Kidney glomerular epithelial cell (primary cell): ENCODE results near the gene SCARB1.
"Not testable (repeated sequence)": the region's sequence is repeated elsewhere in the genome, so short reads cannot be mapped to it uniquely, and the experiment has no call there.

Experiments used
- DNase-seq: peaks from one replicate; lab custom pipeline; 2025; lab: John Stamatoyannopoulos, UW

SCARB1 gene

DNA sequence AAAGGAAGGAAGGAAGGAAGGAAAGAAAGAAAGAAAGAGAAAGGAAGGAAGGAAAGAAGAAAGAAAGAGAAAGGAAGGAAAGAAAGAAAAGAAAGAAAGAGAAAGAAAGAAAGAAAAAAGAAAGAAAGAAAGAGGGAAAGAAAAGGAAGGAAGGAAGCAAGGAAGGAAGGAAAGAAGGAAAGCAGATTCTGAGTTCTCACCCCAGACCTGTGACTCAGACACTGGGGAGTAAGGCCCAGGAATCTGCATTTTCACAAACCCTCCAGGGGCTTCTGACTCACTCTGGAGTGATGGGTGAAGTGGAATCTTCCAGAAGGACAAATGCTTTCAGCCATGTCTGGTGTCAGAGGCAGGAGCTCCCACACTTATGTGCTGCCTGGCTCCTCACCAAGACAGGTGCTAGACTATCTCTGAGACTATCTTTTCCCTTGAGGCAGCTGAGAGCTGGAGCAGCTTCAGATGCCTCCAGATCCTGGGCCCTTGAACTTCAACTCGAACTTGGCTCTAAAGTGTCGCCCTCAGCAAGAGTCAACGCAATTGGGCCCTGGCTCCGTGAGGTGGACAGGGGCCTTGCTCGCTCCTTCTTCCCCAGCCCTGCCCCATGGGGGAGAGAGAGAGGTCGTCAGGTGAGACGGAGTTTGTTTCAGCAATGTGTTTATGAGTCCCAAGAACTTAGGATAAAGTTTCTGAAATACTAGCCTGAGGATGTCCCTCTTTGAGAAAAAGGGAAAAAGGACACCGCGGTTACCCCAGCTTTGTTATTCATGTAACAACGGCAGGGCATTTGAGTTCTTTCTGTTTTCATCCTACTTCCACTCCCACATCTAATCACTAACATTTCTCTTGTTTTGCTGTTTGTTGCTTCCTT lies 19.8 kb upstream of the SCARB1 start:
- no peak for DNase-seq

DNA sequence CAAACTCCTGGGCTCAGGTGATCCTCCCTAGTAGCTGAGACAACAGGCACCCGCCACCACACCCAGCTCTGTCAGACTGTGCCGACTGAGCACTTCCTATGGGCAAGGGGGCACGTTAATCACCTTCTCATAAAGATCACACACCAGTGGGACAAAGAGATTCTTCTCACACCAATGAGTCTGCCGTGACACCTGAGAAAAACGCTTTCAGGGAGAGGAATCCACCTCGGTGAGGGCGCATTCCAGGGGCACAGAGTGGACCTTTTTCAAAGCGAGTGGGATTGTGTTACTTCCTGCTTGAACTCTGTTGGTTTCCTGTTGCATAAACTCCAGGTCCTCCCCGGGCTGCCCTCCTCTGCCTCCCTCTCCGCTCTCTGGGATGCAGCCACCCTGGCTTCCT lies 17.5 kb upstream of the SCARB1 start:
- DNase-seq, result no peak

DNA sequence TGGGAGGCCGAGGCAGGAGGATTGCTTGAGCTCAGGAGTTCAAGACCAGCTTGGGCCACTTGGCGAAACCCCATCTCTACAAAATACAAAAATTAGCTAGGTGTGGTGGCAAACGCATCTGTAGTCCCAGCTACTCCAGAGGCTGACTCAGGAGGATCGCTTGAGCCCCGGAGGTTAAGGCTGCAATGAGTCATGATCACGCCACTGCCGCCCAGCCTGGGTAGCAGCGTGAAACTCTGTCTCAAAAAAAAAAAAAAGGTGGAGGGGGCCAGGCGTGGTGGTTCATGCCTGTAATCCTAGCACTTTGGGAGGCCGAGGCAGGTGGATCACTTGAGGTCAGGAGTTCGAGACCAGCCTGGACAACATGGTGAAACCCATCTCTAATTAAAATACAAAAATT lies 16.7 kb upstream of the SCARB1 start:
- DNase-seq, result not testable (repeated sequence)

DNA sequence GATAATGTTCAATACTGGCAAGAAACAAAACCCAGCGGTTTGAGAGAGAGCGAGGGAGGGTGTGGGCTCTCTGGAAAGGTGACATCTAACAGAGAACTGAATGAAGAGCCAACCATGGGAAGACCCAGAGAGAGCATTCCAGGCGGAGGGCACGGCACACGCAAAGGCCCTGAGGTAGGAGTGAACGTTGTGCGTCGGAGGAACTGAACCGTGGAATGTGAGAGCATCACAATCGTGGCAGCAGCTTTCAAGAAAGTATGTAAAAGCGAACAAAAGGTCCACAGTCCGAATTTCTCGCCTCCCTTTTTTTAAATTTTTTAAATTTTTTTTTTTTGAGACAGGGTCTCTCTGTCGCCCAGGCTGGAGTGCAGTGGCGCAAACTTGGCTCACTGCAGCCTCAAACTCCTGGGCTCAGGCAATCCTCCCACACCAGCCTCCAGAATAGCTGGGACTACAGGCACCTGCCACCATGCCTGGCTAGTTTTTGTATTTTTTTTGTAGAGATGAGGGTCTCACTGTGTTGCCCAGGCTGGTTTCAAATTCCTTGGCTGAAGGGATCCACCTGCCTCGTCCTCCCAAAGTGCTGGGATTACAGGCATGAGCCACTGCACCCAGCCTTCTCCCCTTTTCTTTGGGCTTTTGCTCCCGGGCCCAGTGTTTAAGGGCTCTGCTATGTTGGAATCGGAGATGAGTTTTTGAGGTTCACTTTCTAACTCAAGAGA lies 15.3 kb upstream of the SCARB1 start:
- no peak for DNase-seq

DNA sequence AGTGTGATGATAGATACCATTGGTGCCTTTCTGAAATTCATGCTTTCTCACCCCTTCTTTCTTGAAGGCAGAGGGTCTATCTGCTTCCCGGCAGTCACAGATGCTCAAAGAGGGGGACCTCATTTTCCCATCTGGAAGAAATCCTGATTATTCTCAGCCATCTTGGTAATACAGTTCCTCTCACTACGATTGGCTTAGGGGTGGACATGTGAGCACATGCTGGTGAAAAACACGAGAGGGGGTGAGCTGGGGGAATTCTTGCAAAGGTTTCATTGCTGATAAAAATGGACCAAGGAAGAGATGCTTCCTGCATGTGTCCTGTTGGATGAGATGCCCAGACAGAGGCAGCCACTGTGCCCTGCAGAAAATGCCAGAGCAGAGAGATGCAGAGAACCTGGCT lies 13.8 kb upstream of the SCARB1 start:
- DNase-seq, result no peak

DNA sequence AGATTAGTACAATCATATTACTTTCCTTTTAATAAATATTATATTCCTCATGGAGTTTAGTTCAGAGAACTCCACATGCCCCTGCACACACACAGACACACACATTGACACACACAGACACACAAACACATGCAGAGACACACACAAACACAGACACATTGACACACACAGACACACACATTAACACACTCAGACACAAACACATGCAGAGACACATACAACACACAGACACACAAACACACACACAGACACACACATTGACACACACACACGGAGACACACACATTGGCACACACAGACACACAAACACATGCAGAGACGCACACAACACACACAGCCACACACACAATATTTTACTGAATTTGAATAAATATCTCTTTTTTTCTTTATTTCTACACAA lies 12.5 kb upstream of the SCARB1 start:
- DNase-seq, result no peak

DNA sequence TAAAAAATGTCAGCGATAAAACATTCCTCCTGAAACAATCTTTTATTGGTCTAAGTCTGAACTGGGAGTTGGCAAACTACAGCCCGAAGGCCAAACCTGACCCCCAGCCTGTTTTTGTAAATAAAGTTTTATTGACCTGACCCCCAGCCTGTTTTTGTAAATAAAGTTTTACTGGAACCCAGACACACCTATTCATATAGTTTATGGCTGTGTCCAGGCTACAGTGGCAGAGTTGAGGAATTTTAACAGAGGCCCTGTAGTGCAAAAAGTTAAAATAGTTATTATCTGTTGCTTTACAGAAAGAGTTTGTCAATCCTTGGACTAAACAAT lies 12.1 kb upstream of the SCARB1 start:
- DNase-seq, result no peak

DNA sequence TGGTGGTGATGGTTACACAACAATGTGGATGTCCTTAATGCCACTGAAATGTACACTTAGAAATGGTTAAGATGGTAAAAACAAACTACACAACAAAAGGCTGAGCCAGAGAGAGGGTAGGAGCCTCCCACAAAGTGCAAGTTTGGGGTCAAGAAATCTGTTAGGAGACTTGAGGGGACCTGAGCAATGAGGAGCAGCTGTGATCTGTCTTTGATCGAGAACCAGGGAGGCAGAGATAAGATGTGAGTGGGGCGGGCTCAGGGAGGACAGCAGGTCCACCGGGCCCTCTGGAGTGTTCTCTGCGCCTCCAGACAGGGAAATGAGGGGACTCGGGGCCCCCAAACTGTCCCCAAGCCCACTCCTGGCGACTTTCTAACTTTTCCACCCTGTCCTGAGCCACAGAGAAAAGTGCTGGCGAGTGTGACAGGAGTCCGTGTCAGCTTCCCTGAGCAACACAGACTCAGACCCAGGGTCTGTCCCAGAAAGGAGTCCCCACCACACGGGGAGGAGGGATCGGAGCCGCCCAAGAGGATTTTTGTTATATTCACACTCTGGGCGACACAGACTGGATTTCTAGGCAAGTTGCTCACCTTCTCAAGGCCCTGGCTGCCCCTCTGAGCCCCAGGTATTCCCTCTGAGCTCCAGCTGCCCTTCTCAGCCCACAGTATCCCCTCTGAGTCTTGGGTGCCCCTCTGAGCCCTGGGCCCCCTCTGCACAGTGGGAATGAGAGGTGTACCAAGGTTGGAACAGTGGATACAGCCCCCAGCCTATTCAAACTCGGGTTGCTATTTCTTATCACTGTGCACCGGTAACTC lies 11.5 kb upstream of the SCARB1 start:
- no peak for DNase-seq

DNA sequence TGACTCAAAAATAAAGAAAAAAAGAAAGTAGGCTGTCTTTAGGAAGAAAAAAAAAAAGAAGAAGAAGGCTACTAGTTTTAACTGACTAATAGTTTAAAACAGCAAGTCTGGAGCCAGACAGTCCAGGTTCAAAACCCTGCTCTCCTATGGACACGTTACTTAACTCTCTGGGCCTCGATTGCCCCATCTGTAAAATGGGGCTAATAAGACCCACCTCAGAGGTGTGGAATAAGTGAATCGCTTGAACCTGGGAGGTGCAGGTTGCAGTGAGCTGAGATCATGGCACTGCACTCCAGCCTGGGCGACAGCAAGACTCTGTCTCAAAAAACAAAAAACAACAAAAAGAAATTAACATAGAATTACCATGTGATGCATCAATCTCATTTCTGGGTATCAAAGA lies 10.5 kb upstream of the SCARB1 start:
- no peak for DNase-seq

DNA sequence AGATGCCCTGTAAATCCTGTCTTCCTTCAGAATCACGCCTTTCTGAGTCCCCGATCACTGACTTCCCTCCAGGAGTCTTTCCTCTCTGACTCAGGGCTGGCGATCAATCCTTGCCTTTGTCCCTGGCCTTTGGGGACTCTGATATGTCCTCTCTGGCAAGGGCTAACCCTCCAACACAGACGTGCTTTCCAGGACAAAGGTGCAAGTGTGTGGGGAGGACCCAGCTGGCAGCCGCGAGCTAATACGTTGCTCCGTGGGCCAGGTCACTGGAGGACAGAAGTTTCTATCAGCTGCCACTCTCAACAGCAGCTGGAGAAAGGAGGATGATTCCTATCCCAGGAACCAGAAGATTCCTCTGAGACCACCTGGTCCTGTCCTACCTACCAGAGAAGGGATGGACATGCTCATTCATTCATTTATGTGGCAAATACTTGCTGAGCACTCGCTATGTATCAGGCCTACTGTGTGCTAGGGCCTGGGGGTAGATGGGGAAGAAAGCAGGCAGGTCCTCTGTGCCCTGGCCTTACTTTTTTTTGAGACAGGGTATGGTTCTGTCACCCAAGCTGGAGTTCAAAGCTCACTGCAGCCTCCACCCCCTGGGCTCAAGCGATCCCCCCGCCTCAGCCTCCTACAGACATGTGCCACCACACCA lies 8.5 kb upstream of the SCARB1 start:
- DNase-seq, result no peak

DNA sequence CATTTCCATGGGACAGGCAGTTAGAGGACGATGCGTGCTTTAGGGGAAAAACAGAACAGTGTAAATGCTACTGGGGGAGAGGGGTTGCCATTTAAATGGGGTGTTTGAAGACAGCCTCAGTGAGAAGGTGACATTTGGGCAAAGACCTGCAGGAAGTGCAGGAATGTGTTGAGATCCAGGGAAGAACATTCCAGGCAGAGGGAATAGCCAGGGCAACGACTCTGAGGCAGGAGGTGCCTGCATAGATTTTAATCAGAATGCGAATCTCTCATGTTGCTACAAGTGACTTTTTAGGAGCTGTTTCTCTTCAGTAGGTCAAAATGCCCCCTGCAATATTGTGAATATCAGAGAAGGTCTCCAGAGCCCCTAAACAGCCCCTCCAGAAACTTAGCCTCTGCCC lies 7.6 kb upstream of the SCARB1 start:
- no peak for DNase-seq

DNA sequence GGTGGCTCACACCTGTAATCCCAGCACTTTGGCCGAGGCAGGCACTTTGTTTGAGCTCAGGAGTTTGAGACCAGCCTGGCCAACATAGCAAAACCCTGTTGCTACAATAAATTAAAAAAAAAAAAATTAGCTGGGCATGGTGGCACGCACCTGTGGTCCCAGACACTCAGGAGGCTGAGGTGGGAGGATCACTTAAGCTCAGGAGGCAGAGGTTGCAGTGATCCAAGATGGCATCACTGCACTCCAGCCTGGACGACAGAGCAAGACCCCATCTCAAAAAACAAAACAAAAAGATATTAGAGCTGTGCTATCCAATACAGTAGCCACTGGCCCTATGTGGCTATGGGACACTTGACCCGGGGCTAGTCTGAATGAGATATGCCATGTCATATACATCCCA lies 6.9 kb upstream of the SCARB1 start:
- DNase-seq, result no peak

DNA sequence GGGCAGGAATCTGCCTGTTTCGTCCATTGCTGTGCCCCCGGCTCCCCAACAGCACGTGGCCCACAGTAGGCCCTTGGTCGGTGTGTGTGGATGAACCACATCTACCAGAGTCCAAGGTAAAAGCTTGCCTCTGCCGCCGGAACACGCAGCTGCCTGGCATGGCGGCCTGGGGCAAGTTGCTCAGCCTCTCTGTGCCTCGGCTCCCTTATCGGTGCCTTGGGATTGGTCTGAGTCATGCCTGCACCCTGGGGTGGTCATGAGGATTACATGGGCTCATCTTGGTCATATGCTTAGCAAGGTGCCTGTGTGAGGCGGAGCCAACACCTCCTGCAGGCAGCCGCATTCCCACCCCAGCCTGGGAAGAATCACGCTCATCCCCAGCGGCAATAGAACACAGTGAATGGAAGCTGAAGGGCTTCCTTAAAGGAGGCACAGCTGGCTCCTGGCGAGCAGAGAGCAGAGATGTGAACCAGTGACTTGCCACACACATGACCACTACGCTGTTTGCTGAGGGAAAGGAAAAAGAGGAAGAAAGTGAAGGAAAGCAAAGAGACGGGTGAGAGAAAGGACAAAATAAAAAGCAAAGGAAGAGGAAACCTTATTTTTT lies 5.5 kb upstream of the SCARB1 start:
- DNase-seq, result no peak

DNA sequence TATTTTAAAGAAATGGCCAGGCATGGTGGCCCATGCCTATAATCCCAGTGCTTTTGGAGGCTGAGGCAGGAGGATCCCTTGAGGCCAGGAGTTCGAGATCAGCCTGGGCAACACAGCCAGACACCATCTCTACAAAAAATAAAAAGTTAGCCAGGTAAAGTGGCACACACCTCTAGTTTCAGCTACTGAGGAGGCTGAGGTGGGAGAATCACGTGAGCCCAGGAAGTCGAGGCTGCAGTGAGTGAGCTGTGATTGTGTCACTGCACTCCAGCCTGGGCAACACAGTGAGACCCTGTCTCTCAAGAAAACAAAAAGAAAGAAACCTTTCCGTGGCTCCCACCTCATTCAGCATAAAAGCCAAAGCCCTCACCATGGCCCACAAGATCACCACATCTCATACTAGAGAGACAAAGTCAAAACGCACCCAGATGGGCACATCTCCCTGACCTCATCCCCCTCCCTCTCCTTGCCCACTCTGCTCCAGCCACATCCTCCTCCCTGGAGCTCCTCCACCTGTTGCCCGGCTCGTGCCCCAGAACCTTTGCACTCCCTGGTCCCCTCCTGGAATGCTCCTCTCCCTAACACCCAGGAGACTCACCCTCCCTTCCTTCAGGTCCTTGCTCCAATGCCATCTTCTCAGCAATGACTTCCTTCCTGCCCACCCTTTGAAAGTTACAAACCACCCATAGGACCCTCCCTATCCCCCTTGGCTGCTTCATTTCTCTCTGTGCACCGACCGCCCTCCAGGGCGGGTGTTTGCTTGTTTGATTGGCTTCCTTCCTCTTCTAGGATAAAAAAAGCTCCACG lies 4.8 kb upstream of the SCARB1 start:
- no peak for DNase-seq

DNA sequence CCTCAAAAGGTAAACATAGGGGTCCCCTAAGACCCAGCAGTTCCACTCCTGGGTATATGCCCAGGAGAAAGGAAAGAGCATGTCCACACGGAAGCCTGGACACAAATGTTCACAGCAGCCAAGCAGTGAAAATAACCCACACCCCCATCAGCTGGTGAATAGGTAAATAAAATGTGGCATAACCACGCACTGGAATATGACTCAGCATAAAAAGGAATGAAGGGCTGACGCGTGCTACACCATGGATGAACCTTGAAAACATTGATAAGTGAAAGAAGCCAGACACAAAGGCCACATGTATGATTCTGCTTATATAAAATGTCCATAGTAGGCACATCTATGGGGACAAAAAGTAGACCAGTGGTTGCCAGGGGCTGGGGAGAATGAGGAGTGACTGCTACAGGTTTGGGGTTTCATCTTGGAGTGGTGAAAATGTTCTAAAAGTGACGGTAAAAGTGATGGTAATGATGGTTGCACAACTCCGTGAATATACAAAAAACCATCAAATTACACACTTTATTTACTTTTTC lies 3.8 kb upstream of the SCARB1 start:
- DNase-seq, result no peak

DNA sequence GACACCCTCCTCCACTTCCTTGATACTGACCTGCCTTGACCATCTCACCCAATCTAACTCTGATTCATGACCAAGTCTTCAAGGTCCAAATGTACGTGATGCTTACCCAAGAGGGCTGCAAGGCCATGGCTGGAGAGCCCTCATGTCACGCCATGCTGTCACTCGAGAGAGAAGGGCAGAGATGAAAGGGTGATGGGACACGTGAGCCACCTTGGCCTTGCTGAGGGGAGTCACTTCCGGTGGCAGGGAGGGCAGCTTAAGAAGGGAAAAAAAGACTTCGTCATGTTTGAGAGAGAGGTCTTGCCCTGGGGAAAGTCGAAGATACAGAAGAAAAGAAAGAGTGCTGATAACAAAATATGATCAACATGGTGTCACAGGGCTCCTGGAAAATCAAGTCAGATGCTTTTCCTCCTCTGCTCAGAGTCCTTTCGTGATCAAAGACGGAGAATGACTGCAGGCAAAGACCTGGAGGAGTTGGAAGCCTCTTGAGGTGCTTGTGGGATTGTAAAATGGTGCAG lies 3.3 kb upstream of the SCARB1 start:
- no peak for DNase-seq

DNA sequence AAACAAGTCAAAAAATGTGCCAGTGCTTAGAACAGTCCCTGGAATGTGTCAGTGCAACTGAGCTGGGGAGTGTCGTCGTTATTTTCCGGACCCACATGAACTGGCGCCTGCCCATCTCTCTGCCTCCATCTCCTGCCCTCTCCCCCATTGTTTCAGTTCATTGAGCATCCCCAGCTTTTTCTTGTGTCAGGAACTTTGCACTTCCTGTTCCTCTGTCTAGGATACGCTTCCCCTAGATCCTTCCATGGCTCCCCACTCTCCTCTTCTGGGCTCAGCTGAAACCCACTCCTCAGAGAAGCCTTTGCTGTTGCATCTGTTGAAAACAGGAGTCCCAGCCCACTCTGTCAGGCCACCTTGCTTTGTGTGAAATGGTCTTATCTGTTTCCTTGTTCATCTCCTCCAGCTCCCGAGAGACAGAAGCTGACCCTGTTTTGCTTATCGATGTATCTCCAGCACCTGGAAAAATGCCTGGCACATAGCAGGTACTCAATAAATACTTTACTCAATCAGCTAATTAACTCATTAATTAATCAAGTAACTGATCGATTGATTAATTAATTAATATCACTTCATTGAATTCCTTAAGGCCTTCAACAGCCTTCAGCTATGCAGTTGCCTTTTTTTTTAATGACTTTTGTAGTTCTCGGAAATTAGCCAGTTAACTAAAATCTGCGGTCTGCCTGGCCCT lies 2.7 kb upstream of the SCARB1 start:
- DNase-seq, result no peak

DNA sequence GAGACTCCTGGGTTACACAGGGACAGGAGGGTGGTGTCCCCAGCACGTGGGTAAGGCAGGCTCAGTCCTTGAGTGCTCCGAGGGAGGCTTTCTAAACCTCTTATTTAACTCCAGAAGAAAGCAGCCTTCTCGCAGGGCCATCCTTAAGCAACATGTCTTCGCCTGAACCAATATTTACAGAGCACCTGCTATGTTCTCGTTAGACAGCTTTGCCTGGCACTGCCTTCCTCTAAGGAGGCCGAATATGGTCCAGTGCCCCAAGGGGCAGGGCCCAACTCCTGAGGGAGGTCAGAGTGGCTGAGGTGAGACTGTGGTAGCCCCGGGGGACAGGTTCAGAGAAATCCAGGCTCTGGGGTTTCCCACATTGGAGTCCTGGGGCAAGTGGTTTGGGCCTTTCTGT lies 2.1 kb upstream of the SCARB1 start:
- DNase-seq, result no peak

DNA sequence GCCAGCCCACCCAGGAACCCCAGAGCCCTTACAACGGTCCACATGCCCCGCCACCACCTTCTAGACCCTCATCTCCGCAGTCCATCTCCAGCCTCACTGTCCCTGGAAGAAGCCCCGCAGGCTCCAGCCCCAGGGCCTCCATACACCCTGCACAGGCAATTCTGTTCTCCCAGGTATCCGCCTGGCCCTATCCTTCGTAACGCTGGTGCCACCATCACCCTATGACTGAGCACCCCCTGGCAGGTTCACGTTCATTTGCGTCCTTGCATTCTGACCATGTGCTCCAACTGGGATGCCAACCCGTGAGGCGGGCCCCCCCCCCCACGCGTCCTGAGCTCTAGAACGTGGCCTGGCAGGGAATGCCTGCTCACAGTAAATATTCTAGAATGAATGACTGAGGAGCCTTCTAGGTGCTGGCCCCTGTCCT lies 675 bp upstream of the SCARB1 start:
- no peak for DNase-seq
